Lung (tissue), 12 donors: ENCODE data around the gene TUBA4B. TPM values are rescaled to one million over a fixed set of nuclear protein-coding genes. Genes with fewer than 3 reads are reported as not detected.
A peak's percentile ranks its signal among the peaks of the same experiment; 100 is the strongest.

ENCODE experiments used
- ATAC-seq: fragments of 200-7000 bp; cut with Tn5 transposase; one replicate; pipeline ENCODE4 v1.9.1; 2020; ENCODE audit warnings: moderate number of reproducible peaks; ENCODE audit not compliant: insufficient read depth, low FRiP score
- DNase-seq, 3 donors: peaks; one replicate each; pipeline ENCODE4 v3.0.0-alpha.2; 2013 to 2017
- H3K27ac ChIP-seq, 2 donors: one replicate each; pipeline ENCODE4 v1.5.1; 2013; ENCODE audit warnings: mild to moderate bottlenecking in 2 of 2, moderate library complexity in 2 of 2, control low read depth in 1 of 2, inconsistent platforms in 1 of 2, low read depth in 1 of 2, low read length in 1 of 2
- H3K27me3 ChIP-seq, 3 donors: one replicate each; pipeline ENCODE4 v1.5.1; 2013; ENCODE audit warnings: low read length in 2 of 3; ENCODE audit not compliant: control insufficient read depth in 3 of 3, insufficient read depth in 3 of 3
- H3K36me3 ChIP-seq, 4 donors: one replicate each; pipeline ENCODE4 v1.5.1; 2013; ENCODE audit warnings: low read length in 4 of 4, mild to moderate bottlenecking in 1 of 4, moderate library complexity in 1 of 4; ENCODE audit not compliant: control insufficient read depth in 4 of 4, insufficient read depth in 4 of 4
- H3K4me1 ChIP-seq, 5 donors: one replicate each; pipeline ENCODE4 v1.5.1; 2013; ENCODE audit warnings: low read length in 5 of 5, mild to moderate bottlenecking in 2 of 5, moderate library complexity in 1 of 5; ENCODE audit not compliant: control insufficient read depth in 5 of 5, insufficient read depth in 5 of 5
- H3K4me3 ChIP-seq: one replicate; pipeline ENCODE4 v1.5.1; 2013; ENCODE audit warnings: mild to moderate bottlenecking, control low read depth, moderate library complexity
- H3K9ac ChIP-seq, 2 donors: one replicate each; pipeline ENCODE4 v1.5.1; 2013; ENCODE audit warnings: low read length in 2 of 2, control low read depth in 1 of 2; ENCODE audit not compliant: insufficient read depth in 1 of 2
- H3K9me3 ChIP-seq, 4 donors: one replicate each; pipeline ENCODE4 v1.5.1; 2013; ENCODE audit warnings: low read length in 3 of 4, mild to moderate bottlenecking in 1 of 4, moderate library complexity in 1 of 4; ENCODE audit not compliant: control insufficient read depth in 4 of 4, insufficient read depth in 3 of 4
- WGBS, 2 donors: extraction: QIAGEN DNeasy Blood & Tissue Kit; methylation state at CpG; one replicate each; pipeline ENCODE4 v1.1.7; 2013; 5-methylcytosine and 5-hydroxymethylcytosine counted together
- polyA plus RNA-seq, 2 donors: library from polyadenylated mRNA; stranded (reverse); fragments of 200-250 nt; gene quantifications; one replicate each; pipeline ENCODE4 v1.2.1, GENCODE V29; 2013
- total RNA-seq, 2 donors: library from RNA; depleted of rRNA in 1 of 2; stranded (reverse); fragments of >200 nt in 1 of 2; gene quantifications; one replicate each; pipeline ENCODE4 v1.2.1, GENCODE V29; 2014 to 2021
- TF ChIP-seq, protein P1 (sequence below): IDR thresholded peaks from 2 replicates; pipeline ENCODE4 v1.5.1; 2012; ENCODE audit warnings: mild to moderate bottlenecking; ENCODE audit errors: control extremely low read depth, extremely low read depth
- donor health status: control.
- donor health status: control.
- donor health status: Bipolar disorder and iron deficiency.
- donor health status: healthy.
- donor health status: DM: yes; HTN: yes; CAD: no.

TUBA4B gene
- total and polyA plus RNA-seq, 4 donors = 5.7 to 20.3 (median 10.5) TPM

DNA sequence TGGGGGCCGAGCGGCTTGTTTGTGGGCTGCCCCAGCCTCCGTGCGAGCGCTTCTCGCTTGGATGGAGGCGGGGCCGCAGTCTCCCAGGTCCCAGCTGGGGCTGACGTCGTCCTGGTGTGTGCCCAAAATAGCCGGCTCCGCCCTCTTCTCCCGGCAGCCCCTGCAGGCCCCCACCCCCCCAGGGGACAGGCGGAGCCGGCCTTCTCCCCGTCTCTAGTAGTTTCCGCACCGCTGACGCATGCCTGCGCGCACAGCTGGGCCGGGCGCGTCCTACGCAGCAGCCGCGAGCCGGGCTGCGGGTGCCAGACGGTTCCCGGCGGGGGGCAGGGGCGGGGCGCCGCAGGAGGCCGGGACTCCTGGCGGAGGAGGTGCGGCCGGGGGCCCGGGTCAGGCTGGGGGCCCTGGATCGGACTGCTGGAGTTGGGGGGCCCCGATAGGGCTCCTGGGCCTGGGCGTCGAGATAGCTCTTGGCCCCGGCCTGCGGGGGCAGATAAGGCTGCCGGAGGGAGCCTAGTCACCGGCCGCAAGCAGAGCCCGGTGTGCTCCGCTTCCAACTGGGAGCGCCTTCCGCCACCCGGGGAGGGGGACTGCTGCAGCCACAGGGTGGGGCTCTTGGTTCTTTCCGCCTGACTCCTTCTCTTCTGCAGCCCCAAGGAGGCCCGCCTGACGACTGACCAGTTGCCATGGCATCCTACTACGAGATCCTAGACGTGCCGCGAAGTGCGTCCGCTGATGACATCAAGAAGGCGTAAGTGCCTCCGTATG, 26.3 kb downstream of the TUBA4B start, which contains the start of gene DNAJB2:
Gene DNAJB2 (plus strand): TSS at position 216 of the 765 bp plus-strand sequence. CDS start 468 bp downstream, at position 684.
- Histone ChIP-seq H3K9me3 (no peaks in the 10 kb centered on the region), H3K36me3 (peaks cover 0 to 23% (median 20%) of the 10 kb centered on the region in 4 donors), H3K9ac (peak within 1 kb of the TSS; percentile 78 to 94), H3K4me1 (peaks cover 8 to 20% (median 10%) of the 10 kb centered on the region in 5 donors), H3K27me3 (no peaks in the 10 kb centered on the region), H3K27ac (peak within 1 kb of the TSS; percentile 86 to 93), H3K4me3 (peak within 1 kb of the TSS; percentile 78)
- TF ChIP-seq, protein P1, sequence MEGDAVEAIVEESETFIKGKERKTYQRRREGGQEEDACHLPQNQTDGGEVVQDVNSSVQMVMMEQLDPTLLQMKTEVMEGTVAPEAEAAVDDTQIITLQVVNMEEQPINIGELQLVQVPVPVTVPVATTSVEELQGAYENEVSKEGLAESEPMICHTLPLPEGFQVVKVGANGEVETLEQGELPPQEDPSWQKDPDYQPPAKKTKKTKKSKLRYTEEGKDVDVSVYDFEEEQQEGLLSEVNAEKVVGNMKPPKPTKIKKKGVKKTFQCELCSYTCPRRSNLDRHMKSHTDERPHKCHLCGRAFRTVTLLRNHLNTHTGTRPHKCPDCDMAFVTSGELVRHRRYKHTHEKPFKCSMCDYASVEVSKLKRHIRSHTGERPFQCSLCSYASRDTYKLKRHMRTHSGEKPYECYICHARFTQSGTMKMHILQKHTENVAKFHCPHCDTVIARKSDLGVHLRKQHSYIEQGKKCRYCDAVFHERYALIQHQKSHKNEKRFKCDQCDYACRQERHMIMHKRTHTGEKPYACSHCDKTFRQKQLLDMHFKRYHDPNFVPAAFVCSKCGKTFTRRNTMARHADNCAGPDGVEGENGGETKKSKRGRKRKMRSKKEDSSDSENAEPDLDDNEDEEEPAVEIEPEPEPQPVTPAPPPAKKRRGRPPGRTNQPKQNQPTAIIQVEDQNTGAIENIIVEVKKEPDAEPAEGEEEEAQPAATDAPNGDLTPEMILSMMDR = no peak
- ATAC-seq = peak; percentile 96
- 1 to 2% methylated on average over 39 to 65 of the region's 65 CpGs for WGBS, 2 donors
- peak; percentile 99 for DNase-seq

DNA sequence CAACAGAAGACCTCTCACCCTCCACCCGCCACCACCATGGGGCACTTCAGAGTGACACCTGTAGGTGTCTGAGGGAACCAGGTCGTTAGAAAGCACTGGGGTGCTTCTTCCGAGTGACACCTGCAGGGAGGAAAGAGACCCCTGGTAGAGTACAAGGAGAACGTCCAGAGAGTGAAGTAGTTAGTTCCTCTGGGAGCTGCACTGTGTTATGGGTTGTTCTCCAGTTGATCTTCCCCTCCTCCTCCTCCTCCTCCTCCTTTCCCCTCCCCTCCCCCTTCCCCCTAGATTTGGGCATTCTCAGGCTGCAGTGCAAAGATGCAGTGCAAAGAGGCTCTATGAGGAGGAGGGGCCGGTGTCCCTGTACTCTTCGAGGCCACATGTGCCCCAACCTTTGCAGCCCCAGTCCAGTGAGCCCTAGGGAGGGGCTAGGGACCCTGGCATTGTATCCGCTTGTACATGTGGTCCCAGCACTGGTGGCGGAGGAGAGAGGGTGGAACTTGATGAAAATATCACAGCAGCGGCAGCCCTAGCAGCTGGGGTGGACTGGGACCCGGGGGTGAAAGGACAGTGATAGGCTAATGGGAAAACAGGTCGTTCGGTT, 27.0 kb downstream of the TUBA4B start:
- ATAC-seq = no peak
- Histone ChIP-seq H3K4me3 (peak overlapping the region; percentile 78), H3K27me3 (no peaks in the 10 kb centered on the region), H3K4me1 (peaks cover 8 to 20% (median 10%) of the 10 kb centered on the region in 5 donors), H3K9me3 (no peaks in the 10 kb centered on the region), H3K36me3 (peaks cover 1 to 30% (median 23%) of the 10 kb centered on the region in 4 donors), H3K27ac (peak overlapping the region; percentile 86 to 93), H3K9ac (peak overlapping the region; percentile 78 to 94)
- DNase-seq = no peak
- TF ChIP-seq, protein P1 = no peak
- WGBS, 2 donors = 50 to 61% methylated on average over 12 of the region's 12 CpGs

DNA sequence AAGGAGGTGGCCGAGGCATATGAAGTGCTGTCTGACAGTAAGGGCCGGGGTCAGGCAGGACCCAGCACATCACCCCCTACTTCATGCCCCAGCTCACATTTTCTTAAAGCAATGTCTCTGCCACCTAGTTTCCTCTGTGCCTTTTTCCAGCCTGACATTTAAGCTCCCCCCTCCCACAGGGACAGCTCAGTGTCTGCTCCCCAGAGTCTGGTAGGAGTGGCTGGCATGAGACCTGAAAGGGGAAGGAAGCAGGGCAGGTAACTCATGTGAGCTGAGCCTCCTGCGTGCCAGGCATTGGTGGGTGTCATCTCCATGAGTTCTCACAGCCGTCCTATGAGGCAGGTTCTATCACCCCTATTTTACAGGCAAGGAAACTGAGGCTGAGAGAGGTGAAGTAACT, 27.6 kb downstream of the TUBA4B start:
- Histone ChIP-seq H3K9ac (no peak overlapping the region), H3K9me3 (no peaks in the 10 kb centered on the region), H3K27ac (no peak overlapping the region), H3K4me3 (no peak overlapping the region), H3K27me3 (no peaks in the 10 kb centered on the region), H3K36me3 (peaks cover 5 to 36% (median 26%) of the 10 kb centered on the region in 4 donors), H3K4me1 (peaks cover 8 to 20% (median 10%) of the 10 kb centered on the region in 5 donors)
- DNase-seq (no peak), ATAC-seq (no peak)
- WGBS, 2 donors = 93 to 95% methylated on average over 4 of the region's 4 CpGs
- TF ChIP-seq, protein P1 = no peak
